GM06990 (cell line): ENCODE data around the gene PDGFA.

ENCODE experiments used
- DNase-seq: peaks from one replicate; pipeline ENCODE4 v3.0.0-alpha.2; 2011; ENCODE audit not compliant: insufficient read length; ENCODE audit errors: extremely low read depth
- H3K27me3 ChIP-seq: replicated peaks from 2 replicates; pipeline ENCODE4 v1.6.0; 2011; ENCODE audit warnings: low read length; ENCODE audit not compliant: control insufficient read depth, insufficient read depth
- H3K36me3 ChIP-seq: 2 replicates; pipeline ENCODE4 v1.5.1; 2011; ENCODE audit warnings: low read length; ENCODE audit not compliant: control insufficient read depth, insufficient read depth
- H3K4me3 ChIP-seq: replicated peaks from 2 replicates; pipeline ENCODE4 v1.5.1; 2011; ENCODE audit warnings: low read depth, mild to moderate bottlenecking, control low read depth, low read length
- CTCF ChIP-seq: IDR thresholded peaks from 2 replicates; pipeline ENCODE4 v1.5.1; 2011; ENCODE audit warnings: low read length, control low read depth, mild to moderate bottlenecking, inconsistent platforms; ENCODE audit not compliant: insufficient read depth, poor library complexity, severe bottlenecking

The PDGFA gene

GRCh38 chr7:523347-524336 lies 4.0 kb upstream of the PDGFA start:
- no peak for TF ChIP-seq CTCF
- no peaks in the 10 kb centered on the region; the same call in 1 of the 2 replicates for H3K27me3 ChIP-seq
- no peak for DNase-seq

GRCh38 chr7:522951-523314 lies 3.3 kb upstream of the PDGFA start:
- no peak for TF ChIP-seq CTCF
- H3K36me3 ChIP-seq, result no peaks in the 10 kb centered on the region
- DNase-seq, result no peak
- H3K4me3 ChIP-seq, result no peak overlapping the region; the same call in 1 of the 2 replicates
- no peaks in the 10 kb centered on the region; the same call in 1 of the 2 replicates for H3K27me3 ChIP-seq

More at GRCh38 chr7:523347-524336, 4.0 kb upstream of the PDGFA start:
- H3K4me3 ChIP-seq, result no peak overlapping the region
- H3K36me3 ChIP-seq, result no peaks in the 10 kb centered on the region

GRCh38 chr7:522071-522950 lies 2.7 kb upstream of the PDGFA start:
- Histone ChIP-seq H3K27me3 (no peaks in the 10 kb centered on the region; the same call in 1 of the 2 replicates), H3K36me3 (no peaks in the 10 kb centered on the region), H3K4me3 (peak overlapping the region; percentile 43)
- TF ChIP-seq CTCF, result no peak
- peak; percentile 74 for DNase-seq

DNA sequence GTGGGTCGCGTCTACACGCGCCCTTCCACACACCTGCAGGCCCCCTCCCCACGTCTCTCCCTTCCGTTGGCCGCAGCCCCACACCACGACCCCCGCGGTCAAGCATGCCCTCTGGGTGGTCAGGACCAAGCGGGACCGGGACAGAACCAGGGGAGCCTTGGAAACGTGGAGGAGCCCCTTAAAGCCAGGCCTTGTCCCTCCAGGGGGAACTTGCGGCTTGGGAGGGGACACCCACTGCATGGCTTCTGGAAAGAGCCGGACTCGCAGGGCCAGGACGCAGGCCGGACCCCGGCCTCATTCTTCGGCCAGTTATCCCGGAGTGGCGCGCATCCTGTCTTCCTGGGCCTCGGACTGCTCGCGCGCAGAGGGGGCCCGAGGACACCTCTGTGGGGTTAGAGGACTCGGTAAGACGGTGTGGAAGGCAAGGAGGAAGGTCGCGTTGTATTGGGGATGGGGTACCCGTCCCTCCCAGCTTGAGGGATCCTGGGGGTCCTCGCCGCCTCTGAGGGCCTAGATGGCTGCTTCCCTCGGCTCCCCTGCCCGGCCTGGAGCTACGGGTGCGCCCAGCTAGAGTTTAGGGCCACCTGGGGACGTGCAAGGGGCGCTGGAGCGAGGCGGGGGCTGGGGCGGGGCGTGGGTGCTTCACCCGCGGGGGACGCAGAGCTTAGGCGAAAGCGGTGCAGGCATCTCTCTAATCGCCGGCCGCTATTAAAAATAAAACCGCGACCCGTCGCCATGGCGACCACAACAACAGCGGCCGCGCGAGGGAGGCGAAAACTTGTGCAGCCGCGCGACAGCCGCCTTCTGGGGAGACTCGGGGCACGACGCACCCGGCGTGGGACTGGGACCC lies 1.8 kb upstream of the PDGFA start:
- Histone ChIP-seq H3K36me3 (no peaks in the 10 kb centered on the region), H3K27me3 (no peaks in the 10 kb centered on the region; the same call in 1 of the 2 replicates), H3K4me3 (peak overlapping the region; percentile 15)
- peak; percentile 72 for DNase-seq
- TF ChIP-seq CTCF, result no peak
